ENCODE data around the gene ZRANB3. TPM values are rescaled to one million over a fixed set of nuclear protein-coding genes. Genes with fewer than 3 reads are reported as not detected.

Gene ZRANB3
- total and polyA plus RNA-seq, 2 experiments from 2014 or later = 10.5 to 16.8 TPM

GRCh38 chr2:135248611-135249010, 282.4 kb downstream of the ZRANB3 start:
- Histone ChIP-seq H4K20me1 (replicated peaks; ENCODE audit: insufficient read depth) (no peaks in the 10 kb centered on the region), H3K27ac (ENCODE audit: low read depth) (no peak overlapping the region), H3K4me3 (no peak overlapping the region), H3K4me2 (no peak overlapping the region), H3K27me3 (ENCODE audit: insufficient read depth) (no peaks in the 10 kb centered on the region), H2AFZ (no peak overlapping the region), H3K36me3 (ENCODE audit: insufficient read depth) (no peaks in the 10 kb centered on the region; the same call in 1 of the 2 replicates), H3F3A (replicated peaks; ENCODE audit: low read depth) (no peaks in the 10 kb centered on the region), H3K4me1 (ENCODE audit: insufficient read depth) (peaks cover 9% of the 10 kb centered on the region; the same call in 1 of the 2 replicates), H3K9me2 (ENCODE audit: insufficient read depth) (no peaks in the 10 kb centered on the region), H3K79me2 (replicated peaks; ENCODE audit: insufficient read depth) (no peaks in the 10 kb centered on the region)
- Mint-ChIP-seq H3K27ac (no peak overlapping the region), H3K36me3 (ENCODE audit: low read depth) (peaks cover 32% of the 10 kb centered on the region), H3K27me3 (ENCODE audit: insufficient read depth, low read depth, poor library complexity) (no peaks in the 10 kb centered on the region), H3K9me3 (peaks cover 22% of the 10 kb centered on the region), H3K4me1 (peaks cover 7% of the 10 kb centered on the region), H3K4me3 (no peak overlapping the region)
- no peak for DNase-seq (ENCODE audit: low spot score)
- TF ChIP-seq EZH2 (IDR thresholded peaks at IDR 0.05; ENCODE audit: low read depth, unreplicated experiment) = no peak
- no peak for TF ChIP-seq ZNF114 (CRISPR knock-in tag; IDR thresholded peaks at IDR 0.05)
- TF ChIP-seq NANOG (IDR thresholded peaks at IDR 0.05; ENCODE audit: borderline replicate concordance) = no peak
- TF ChIP-seq CTCF (conservative IDR thresholded peaks at IDR 0.05; ENCODE audit: low read depth in 2 of 2) = no peak
- no peak for TF ChIP-seq EZH2phosphoT487 (IDR thresholded peaks at IDR 0.05; ENCODE audit: unreplicated experiment)
- no peak for TF ChIP-seq ZNF331 (CRISPR knock-in tag; IDR thresholded peaks at IDR 0.05; ENCODE audit: low read depth)
- no peak for TF ChIP-seq POLR2AphosphoS5 (IDR thresholded peaks at IDR 0.05; ENCODE audit: low read depth)
- no peak for ATAC-seq

GRCh38 chr2:135246711-135247270, 284.2 kb downstream of the ZRANB3 start:
- H3K4me1 ChIP-seq (ENCODE audit: insufficient read depth) = no peaks in the 10 kb centered on the region
- no peak for ATAC-seq
- Mint-ChIP-seq H3K36me3 (ENCODE audit: low read depth) (peaks cover 26% of the 10 kb centered on the region), H3K27me3 (ENCODE audit: insufficient read depth, low read depth, poor library complexity) (peaks cover 2% of the 10 kb centered on the region), H3K4me1 (no peaks in the 10 kb centered on the region), H3K9me3 (peaks cover 22% of the 10 kb centered on the region), H3K27ac (no peak overlapping the region), H3K4me3 (no peak overlapping the region)
- H3K27me3 ChIP-seq (ENCODE audit: insufficient read depth) = no peaks in the 10 kb centered on the region
- H3K9me2 ChIP-seq (ENCODE audit: insufficient read depth) = no peaks in the 10 kb centered on the region
- H3K4me3 ChIP-seq = no peak overlapping the region
- no peaks in the 10 kb centered on the region for H3K79me2 ChIP-seq (replicated peaks; ENCODE audit: insufficient read depth)
- H3K4me2 ChIP-seq = no peak overlapping the region
- DNase-seq (ENCODE audit: low spot score) = no peak
- H2AFZ ChIP-seq = no peak overlapping the region
- no peaks in the 10 kb centered on the region; the same call in 1 of the 2 replicates for H3K36me3 ChIP-seq (ENCODE audit: insufficient read depth)
- no peak overlapping the region for H3K27ac ChIP-seq (ENCODE audit: low read depth)
- no peaks in the 10 kb centered on the region for H3F3A ChIP-seq (replicated peaks; ENCODE audit: low read depth)
- no peaks in the 10 kb centered on the region for H4K20me1 ChIP-seq (replicated peaks; ENCODE audit: insufficient read depth)
- TF ChIP-seq STAT1 (IDR thresholded peaks at IDR 0.05; ENCODE audit: unreplicated experiment) (no peak), CTCF (conservative IDR thresholded peaks at IDR 0.05; ENCODE audit: low read depth in 2 of 2) (no peak), ZNF331 (CRISPR knock-in tag; IDR thresholded peaks at IDR 0.05; ENCODE audit: low read depth) (no peak), JUNB (IDR thresholded peaks at IDR 0.05; ENCODE audit: unreplicated experiment) (no peak), ZNF114 (CRISPR knock-in tag; IDR thresholded peaks at IDR 0.05) (no peak), REST (IDR thresholded peaks at IDR 0.05; ENCODE audit: unreplicated experiment) (no peak)

All from GM23338 (cell line).